Ovary (tissue), 3 donors: ENCODE data around the gene PTPRN2.

Experiments
- POLR2A ChIP-seq: fragments of 450-650 bp; IDR thresholded peaks from one replicate; pipeline ENCODE4 v1.6.1; 2017; ENCODE audit warnings: antibody characterized with exemption, mild to moderate bottlenecking, moderate library complexity
- TF ChIP-seq, protein P1 (sequence below), 3 donors: fragments of 450-650 bp in 2 of 3; fragments of 200-600 bp in 1 of 3; IDR thresholded peaks; one replicate each; pipeline versions ENCODE4 v1.5.1 to v1.8.0; 2016 to 2022; ENCODE audit warnings: antibody characterized with exemption in 3 of 3, mild to moderate bottlenecking in 1 of 3
- donor health status: DM: no; HTN: no; CAD: no.

DNA sequence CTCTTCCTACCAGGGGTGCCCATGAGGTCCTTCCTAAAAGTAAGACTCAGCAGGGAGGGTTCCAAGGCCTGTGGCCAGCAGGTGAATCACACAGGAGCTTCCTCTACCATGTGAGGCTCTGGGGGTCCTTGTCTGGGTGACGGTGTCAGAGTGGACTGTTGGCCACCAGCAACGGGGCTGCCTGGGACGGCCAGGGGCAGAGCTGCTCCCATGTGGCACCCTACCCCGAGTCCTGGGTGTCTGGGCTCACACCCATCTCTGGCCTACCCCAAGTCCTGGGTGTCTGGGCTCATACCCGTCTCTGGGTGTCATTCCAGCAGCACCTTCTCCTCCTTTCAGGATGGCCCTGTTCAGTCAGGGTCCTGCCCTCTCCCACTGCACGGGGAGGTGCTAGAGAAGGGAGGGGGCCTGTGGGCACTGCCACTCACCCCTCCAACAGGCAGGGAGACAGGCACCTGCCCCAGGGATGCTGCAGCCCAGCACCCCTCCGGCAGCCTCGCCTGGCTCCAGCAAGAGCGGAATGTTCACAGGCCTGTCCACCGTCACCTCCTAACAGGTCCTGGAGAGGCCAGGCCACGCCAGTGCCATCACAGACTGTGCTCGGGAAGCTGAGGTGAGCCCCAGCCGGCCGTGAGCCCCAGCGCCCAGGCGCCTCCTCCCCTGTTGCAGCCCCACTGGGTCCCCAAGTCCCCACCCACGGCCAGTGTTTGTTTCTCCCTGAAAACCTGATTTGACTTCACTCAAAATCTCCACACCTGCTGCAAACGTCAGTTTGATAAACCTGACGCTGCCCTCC, 143.7 kb downstream of the PTPRN2 start:
- TF ChIP-seq, protein P1, sequence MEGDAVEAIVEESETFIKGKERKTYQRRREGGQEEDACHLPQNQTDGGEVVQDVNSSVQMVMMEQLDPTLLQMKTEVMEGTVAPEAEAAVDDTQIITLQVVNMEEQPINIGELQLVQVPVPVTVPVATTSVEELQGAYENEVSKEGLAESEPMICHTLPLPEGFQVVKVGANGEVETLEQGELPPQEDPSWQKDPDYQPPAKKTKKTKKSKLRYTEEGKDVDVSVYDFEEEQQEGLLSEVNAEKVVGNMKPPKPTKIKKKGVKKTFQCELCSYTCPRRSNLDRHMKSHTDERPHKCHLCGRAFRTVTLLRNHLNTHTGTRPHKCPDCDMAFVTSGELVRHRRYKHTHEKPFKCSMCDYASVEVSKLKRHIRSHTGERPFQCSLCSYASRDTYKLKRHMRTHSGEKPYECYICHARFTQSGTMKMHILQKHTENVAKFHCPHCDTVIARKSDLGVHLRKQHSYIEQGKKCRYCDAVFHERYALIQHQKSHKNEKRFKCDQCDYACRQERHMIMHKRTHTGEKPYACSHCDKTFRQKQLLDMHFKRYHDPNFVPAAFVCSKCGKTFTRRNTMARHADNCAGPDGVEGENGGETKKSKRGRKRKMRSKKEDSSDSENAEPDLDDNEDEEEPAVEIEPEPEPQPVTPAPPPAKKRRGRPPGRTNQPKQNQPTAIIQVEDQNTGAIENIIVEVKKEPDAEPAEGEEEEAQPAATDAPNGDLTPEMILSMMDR (IDR thresholded peaks at IDR 0.05): no peak
- no peak for TF ChIP-seq POLR2A
